Tibial nerve (tissue), 4 donors: ENCODE data around the gene HNRNPLL.

Experiments used
- EP300 ChIP-seq, 2 donors: sonication (generic); formaldehyde crosslinking; IDR thresholded peaks; one replicate each; pipeline ENCODE4 v1.6.1; 2017; ENCODE audit warnings: antibody characterized with exemption in 2 of 2, mild to moderate bottlenecking in 1 of 2
- POLR2A ChIP-seq, 2 donors: fragments of 450-650 bp; IDR thresholded peaks; one replicate each; pipeline ENCODE4 v1.6.1; 2017; ENCODE audit warnings: antibody characterized with exemption in 2 of 2, mild to moderate bottlenecking in 2 of 2, moderate library complexity in 2 of 2
- TF ChIP-seq, protein P1 (sequence below), 5 experiments: fragments of 200-600 bp in 3 of 5; fragments of 450-650 bp in 2 of 5; sonication (generic) in 3 of 5; IDR thresholded peaks; one replicate each; pipeline ENCODE4 v1.5.1; 2016 to 2019; ENCODE audit warnings: antibody characterized with exemption in 5 of 5, mild to moderate bottlenecking in 3 of 5, moderate library complexity in 2 of 5

DNA sequence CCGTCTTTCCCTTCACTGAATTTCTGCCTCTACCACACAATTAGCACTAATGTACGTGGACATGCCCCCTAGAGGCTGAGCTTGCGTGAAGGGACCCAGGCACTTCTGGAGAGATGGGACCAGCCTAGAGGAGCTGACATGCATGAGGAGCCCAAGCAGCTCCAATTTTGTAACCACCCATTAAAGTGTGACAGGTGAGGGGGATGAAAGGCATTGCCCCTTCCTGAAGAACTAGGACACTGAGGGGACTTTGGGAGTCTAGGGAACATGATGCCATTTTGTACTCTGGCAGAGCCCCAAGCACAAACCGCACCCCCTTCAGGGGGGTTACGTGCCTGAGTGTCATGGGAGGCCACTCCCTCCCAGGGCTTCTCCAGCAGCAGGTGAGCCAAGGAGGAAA is 63.6 kb downstream of the HNRNPLL start:
- no peak for TF ChIP-seq EP300 (IDR thresholded peaks at IDR 0.05)
- TF ChIP-seq, protein P1, sequence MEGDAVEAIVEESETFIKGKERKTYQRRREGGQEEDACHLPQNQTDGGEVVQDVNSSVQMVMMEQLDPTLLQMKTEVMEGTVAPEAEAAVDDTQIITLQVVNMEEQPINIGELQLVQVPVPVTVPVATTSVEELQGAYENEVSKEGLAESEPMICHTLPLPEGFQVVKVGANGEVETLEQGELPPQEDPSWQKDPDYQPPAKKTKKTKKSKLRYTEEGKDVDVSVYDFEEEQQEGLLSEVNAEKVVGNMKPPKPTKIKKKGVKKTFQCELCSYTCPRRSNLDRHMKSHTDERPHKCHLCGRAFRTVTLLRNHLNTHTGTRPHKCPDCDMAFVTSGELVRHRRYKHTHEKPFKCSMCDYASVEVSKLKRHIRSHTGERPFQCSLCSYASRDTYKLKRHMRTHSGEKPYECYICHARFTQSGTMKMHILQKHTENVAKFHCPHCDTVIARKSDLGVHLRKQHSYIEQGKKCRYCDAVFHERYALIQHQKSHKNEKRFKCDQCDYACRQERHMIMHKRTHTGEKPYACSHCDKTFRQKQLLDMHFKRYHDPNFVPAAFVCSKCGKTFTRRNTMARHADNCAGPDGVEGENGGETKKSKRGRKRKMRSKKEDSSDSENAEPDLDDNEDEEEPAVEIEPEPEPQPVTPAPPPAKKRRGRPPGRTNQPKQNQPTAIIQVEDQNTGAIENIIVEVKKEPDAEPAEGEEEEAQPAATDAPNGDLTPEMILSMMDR (IDR thresholded peaks at IDR 0.05) = no peak
- TF ChIP-seq POLR2A (IDR thresholded peaks at IDR 0.05) = no peak
